Natural killer cell (primary cell): ENCODE measurements around the gene SYNE2. TPM values are rescaled to one million over a fixed set of nuclear protein-coding genes. Genes with fewer than 3 reads are reported as not detected.

Experiments
- ATAC-seq, 3 donors: fragments of 150-1000 bp in 2 of 3; fragments of 200-7000 bp in 1 of 3; cut with Tn5 transposase; 1 replicate in 1 of 3; 2 replicates in 2 of 3; pipeline ENCODE4 v1.10.0; 2021; ENCODE audit warnings: mild to moderate bottlenecking in 2 of 3, moderate library complexity in 2 of 3
- DNase-seq, 2 donors: peaks; one replicate each; pipeline versions ENCODE4 v3.0.0 to v3.0.0-alpha.2; 2013 to 2021; ENCODE audit warnings: mixed read lengths in 1 of 2
- H3K27ac ChIP-seq: one replicate; pipeline ENCODE4 v1.5.1; 2013; ENCODE audit warnings: mild to moderate bottlenecking, low read length
- H3K27me3 ChIP-seq: one replicate; pipeline ENCODE4 v1.6.1; 2013; ENCODE audit warnings: low read length; ENCODE audit not compliant: control insufficient read depth, insufficient read depth
- H3K36me3 ChIP-seq: one replicate; pipeline ENCODE4 v1.6.1; 2013; ENCODE audit warnings: low read length; ENCODE audit not compliant: control insufficient read depth, insufficient read depth
- H3K4me1 ChIP-seq: one replicate; pipeline ENCODE4 v1.6.1; 2013; ENCODE audit warnings: low read length; ENCODE audit not compliant: control insufficient read depth, insufficient read depth
- H3K4me3 ChIP-seq: one replicate; pipeline ENCODE4 v1.5.1; 2013; ENCODE audit warnings: low read length
- H3K9me3 ChIP-seq: one replicate; pipeline ENCODE4 v1.6.1; 2013; ENCODE audit warnings: low read length; ENCODE audit not compliant: control insufficient read depth, insufficient read depth
- H3K27ac Mint-ChIP-seq, 2 donors: one replicate each; pipeline ENCODE4 v1.8.0; 2022; ENCODE audit warnings: mild to moderate bottlenecking in 2 of 2, mixed read lengths in 2 of 2, moderate library complexity in 1 of 2
- H3K27me3 Mint-ChIP-seq, 2 donors: one replicate each; pipeline ENCODE4 v1.8.0; 2022; ENCODE audit warnings: low read depth in 2 of 2, mixed read lengths in 2 of 2
- H3K36me3 Mint-ChIP-seq: one replicate; pipeline ENCODE4 v1.8.0; 2022; ENCODE audit warnings: mixed read lengths
- H3K4me1 Mint-ChIP-seq, 2 donors: one replicate each; pipeline ENCODE4 v1.8.0; 2022; ENCODE audit warnings: mixed read lengths in 2 of 2
- H3K4me3 Mint-ChIP-seq: one replicate; pipeline ENCODE4 v1.8.0; 2022; ENCODE audit warnings: mild to moderate bottlenecking, moderate library complexity, mixed read lengths
- H3K9me3 Mint-ChIP-seq, 2 donors: one replicate each; pipeline ENCODE4 v1.8.0; 2022; ENCODE audit warnings: mixed read lengths in 2 of 2
- CTCF ChIP-seq: fragments of 200-600 bp; IDR thresholded peaks from one replicate; pipeline ENCODE4 v1.8.0; 2022; ENCODE audit warnings: antibody characterized with exemption
- WGBS: methylation state at CpG from one replicate; pipeline ENCODE4 v1.1.7; 2013; ENCODE audit warnings: missing lambda C conversion rate; ENCODE audit not compliant: insufficient coverage; 5-methylcytosine and 5-hydroxymethylcytosine counted together
- intact Hi-C: fragments of 100-400 bp; cut with micrococcal nuclease; formaldehyde crosslinking; loops from one replicate; pipeline ENCODE4 v1.14.2; 2022
- total RNA-seq, 4 donors: library from RNA; stranded (reverse); fragments of 120-200 nt in 1 of 4; gene quantifications; one replicate each; pipeline versions ENCODE4 v1.2.3 to v1.2.4, GENCODE V29; 2013 to 2022

Gene SYNE2
- total RNA-seq, 3 donors from 2014 or later (not counting 1 experiment from before 2014, with no cell fraction given), result 325 to 434 (median 373) TPM

- Mint-ChIP-seq H3K27ac (peak overlapping the region; percentile 67 to 68), H3K9me3 (peaks cover 0 to 2% of the 10 kb centered on the region in 2 donors), H3K4me1 (peaks cover 79 to 83% of the 10 kb centered on the region in 2 donors), H3K36me3 (no peaks in the 10 kb centered on the region), H3K4me3 (no peak overlapping the region), H3K27me3 (no peaks in the 10 kb centered on the region)
- Histone ChIP-seq H3K9me3 (no peaks in the 10 kb centered on the region), H3K36me3 (peaks cover 8% of the 10 kb centered on the region), H3K4me1 (peaks cover 16% of the 10 kb centered on the region), H3K4me3 (no peak overlapping the region), H3K27me3 (no peaks in the 10 kb centered on the region), H3K27ac (no peak overlapping the region)
- ATAC-seq, result no peak
- WGBS, result 100% methylated on average over 1 of the region's 2 CpGs
- TF ChIP-seq CTCF, result no peak
- intact Hi-C loops, result no loop called here
- no peak for DNase-seq
Observed at GRCh38 chr14:63905370-63905769, 52.6 kb downstream of the SYNE2 start.

- Histone ChIP-seq H3K9me3 (no peaks in the 10 kb centered on the region), H3K4me3 (no peak overlapping the region), H3K36me3 (peaks cover 20% of the 10 kb centered on the region), H3K27me3 (no peaks in the 10 kb centered on the region), H3K27ac (no peak overlapping the region), H3K4me1 (no peaks in the 10 kb centered on the region)
- DNase-seq (no peak), ATAC-seq (no peak)
- intact Hi-C loops, result no loop called here
- no peak for TF ChIP-seq CTCF
- 60% methylated on average over 3 of the region's 4 CpGs for WGBS
- Mint-ChIP-seq H3K27ac (peak overlapping the region; percentile 69 to 83), H3K9me3 (no peaks in the 10 kb centered on the region), H3K4me1 (peaks cover 63 to 69% of the 10 kb centered on the region in 2 donors), H3K4me3 (peak overlapping the region; percentile 70), H3K36me3 (no peaks in the 10 kb centered on the region), H3K27me3 (no peaks in the 10 kb centered on the region)
Observed at GRCh38 chr14:63908667-63909264, 56.0 kb downstream of the SYNE2 start.

GRCh38 chr14:63909984-63910383, 57.2 kb downstream of the SYNE2 start:
- Mint-ChIP-seq H3K9me3 (no peaks in the 10 kb centered on the region), H3K27me3 (no peaks in the 10 kb centered on the region), H3K4me1 (peaks cover 57% of the 10 kb centered on the region in 2 donors), H3K4me3 (no peak overlapping the region), H3K27ac (peak overlapping the region in 1 of 2 donors; percentile 34), H3K36me3 (no peaks in the 10 kb centered on the region)
- DNase-seq (no peak), ATAC-seq (no peak)
- no peak overlapping the region for H3K27ac ChIP-seq
- H3K27me3 ChIP-seq, result no peaks in the 10 kb centered on the region
- intact Hi-C loops, result no loop called here
- H3K4me3 ChIP-seq, result no peak overlapping the region
- no peaks in the 10 kb centered on the region for H3K9me3 ChIP-seq
- no peak for TF ChIP-seq CTCF
- H3K4me1 ChIP-seq, result no peaks in the 10 kb centered on the region
- H3K36me3 ChIP-seq, result peaks cover 21% of the 10 kb centered on the region
